ENCODE data around the gene YIPF5. TPM values are rescaled to one million over a fixed set of nuclear protein-coding genes. Genes with fewer than 3 reads are reported as not detected.

The YIPF5 gene
- total RNA-seq, 2 experiments from 2014 or later, result 44.6 to 46.2 TPM

GRCh38 chr5:144195448-144195847, 25.0 kb upstream of the YIPF5 start:
- no peak overlapping the region for H3K4me3 Mint-ChIP-seq
- H3K27ac Mint-ChIP-seq, result no peak overlapping the region
- no peaks in the 10 kb centered on the region for H3K9me3 Mint-ChIP-seq
- H3K27me3 Mint-ChIP-seq, result peaks cover 2% of the 10 kb centered on the region
- no peaks in the 10 kb centered on the region for H3K4me1 Mint-ChIP-seq
- no peak for DNase-seq
- CTCF ChIA-PET, result interaction anchor here (1.4 kb wide), 1 partner anchor 16 kb away, joined by 3 read pairs; no protein-coding TSS in a partner anchor
- no peaks in the 10 kb centered on the region for H3K36me3 Mint-ChIP-seq (ENCODE audit: low read depth)
- POLR2A ChIA-PET, result no interaction called here

GRCh38 chr5:144194144-144194543, 23.7 kb upstream of the YIPF5 start:
- H3K27ac Mint-ChIP-seq, result no peak overlapping the region
- no peaks in the 10 kb centered on the region for H3K9me3 Mint-ChIP-seq
- POLR2A ChIA-PET, result no interaction called here

DNA sequence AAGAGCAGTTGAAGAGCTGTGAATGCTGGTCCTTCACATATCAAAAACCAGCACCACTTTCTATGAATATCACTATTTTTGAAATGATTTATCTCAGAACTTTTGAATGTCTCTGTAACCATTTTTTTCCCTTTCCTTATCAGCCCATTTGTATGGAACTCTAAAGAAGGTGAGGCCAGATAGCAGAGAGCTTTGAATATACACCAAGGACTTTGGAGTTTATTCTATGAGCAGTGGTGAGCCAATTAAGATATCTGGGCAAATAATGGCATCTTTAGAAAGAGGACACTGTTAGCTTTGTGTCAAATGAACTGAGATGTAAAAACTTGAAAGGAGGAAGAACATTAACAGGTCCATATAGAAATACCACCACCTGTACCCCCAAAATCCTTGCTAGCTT, 22.2 kb upstream of the YIPF5 start:
- peaks cover 2% of the 10 kb centered on the region for H3K36me3 Mint-ChIP-seq (ENCODE audit: low read depth)
- H3K9me3 Mint-ChIP-seq, result no peaks in the 10 kb centered on the region
- H3K27ac Mint-ChIP-seq, result no peak overlapping the region
- peaks cover 25% of the 10 kb centered on the region for H3K4me1 Mint-ChIP-seq
- POLR2A ChIA-PET, result no interaction called here
- DNase-seq, result no peak
- no peaks in the 10 kb centered on the region for H3K27me3 Mint-ChIP-seq
- CTCF ChIA-PET, result interaction anchor here (1.1 to 1.9 kb wide), 3 partner anchors 11 to 23 kb away, joined by 3 to 4 read pairs (median 4); no protein-coding TSS in a partner anchor
- no peak overlapping the region for H3K4me3 Mint-ChIP-seq

More at GRCh38 chr5:144194144-144194543, 23.7 kb upstream of the YIPF5 start:
- H3K4me1 Mint-ChIP-seq, result peaks cover 10% of the 10 kb centered on the region
- CTCF ChIA-PET, result interaction anchor here (1.5 kb wide), 1 partner anchor 10 kb away, joined by 8 read pairs; no protein-coding TSS in a partner anchor
- no peak for DNase-seq
- H3K36me3 Mint-ChIP-seq (ENCODE audit: low read depth), result peaks cover 2% of the 10 kb centered on the region
- H3K4me3 Mint-ChIP-seq, result no peak overlapping the region
- peaks cover 2% of the 10 kb centered on the region for H3K27me3 Mint-ChIP-seq

DNA sequence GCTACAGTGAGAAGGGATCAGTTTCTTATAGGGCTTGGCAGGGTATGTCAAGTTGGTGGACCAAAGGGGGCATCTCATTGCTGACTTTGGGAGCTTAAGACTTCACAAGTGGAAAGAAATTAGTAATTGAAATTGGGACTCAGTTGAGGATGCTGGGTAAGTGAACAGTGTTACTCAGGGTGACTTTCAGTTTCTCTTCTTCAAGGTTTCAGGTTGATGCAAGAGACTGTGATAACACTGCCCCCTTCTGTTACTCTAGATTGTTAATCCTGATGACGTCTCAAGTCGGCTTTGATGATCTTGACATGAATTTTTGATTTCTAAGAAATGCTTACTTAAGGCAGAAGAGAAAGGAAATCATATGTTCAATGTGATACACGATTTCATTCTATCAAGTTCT, 21.5 kb upstream of the YIPF5 start:
- POLR2A ChIA-PET, result no interaction called here
- no peaks in the 10 kb centered on the region for H3K9me3 Mint-ChIP-seq
- no peak overlapping the region for H3K27ac Mint-ChIP-seq
- peak; percentile 73 for DNase-seq
- CTCF ChIA-PET, result interaction anchor here (0.9 to 1.9 kb wide), 4 partner anchors 11 to 1189 kb away, joined by 3 to 4 read pairs (median 4); no protein-coding TSS in a partner anchor
- H3K27me3 Mint-ChIP-seq, result no peaks in the 10 kb centered on the region
- peaks cover 32% of the 10 kb centered on the region for H3K4me1 Mint-ChIP-seq
- peaks cover 2% of the 10 kb centered on the region for H3K36me3 Mint-ChIP-seq (ENCODE audit: low read depth)
- no peak overlapping the region for H3K4me3 Mint-ChIP-seq

DNA sequence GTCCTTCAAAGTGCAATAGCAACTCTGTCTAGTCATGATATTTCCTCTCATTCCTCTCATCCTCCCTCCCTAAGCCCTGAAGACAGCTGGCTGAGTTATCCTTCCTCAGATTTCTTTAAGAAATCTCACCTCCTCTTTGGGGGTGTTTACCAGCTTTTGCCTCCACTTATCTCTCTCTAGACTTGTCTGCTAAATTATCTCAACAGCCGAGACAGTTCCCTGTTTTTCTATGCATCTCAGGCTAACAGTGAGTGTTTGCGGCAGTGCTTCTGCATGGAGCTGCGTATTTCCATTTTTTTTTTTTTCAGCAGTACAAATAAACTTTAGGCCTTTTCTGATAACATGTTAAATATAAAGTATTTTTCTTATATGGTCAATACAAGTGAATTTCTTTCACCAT, 21.1 kb upstream of the YIPF5 start:
- Mint-ChIP-seq H3K4me1 (peaks cover 36% of the 10 kb centered on the region), H3K9me3 (no peaks in the 10 kb centered on the region), H3K36me3 (ENCODE audit: low read depth) (peaks cover 2% of the 10 kb centered on the region), H3K27ac (no peak overlapping the region), H3K4me3 (no peak overlapping the region), H3K27me3 (no peaks in the 10 kb centered on the region)
- CTCF ChIA-PET, result interaction anchor here (0.6 to 1.9 kb wide), 5 partner anchors 22 to 1200 kb away, joined by 3 to 4 read pairs (median 3); no protein-coding TSS in a partner anchor
- POLR2A ChIA-PET, result no interaction called here
- no peak for DNase-seq

- POLR2A ChIA-PET, result interaction anchor here (0.6 kb wide), 1 partner anchor 236 kb away, joined by 6 read pairs; no protein-coding TSS in a partner anchor
- peaks cover 49% of the 10 kb centered on the region for H3K4me1 Mint-ChIP-seq
- CTCF ChIA-PET, result interaction anchor here (0.8 to 1.2 kb wide), 3 partner anchors 9 to 21 kb away, joined by 3 read pairs; partner anchors contain the start of genes KCTD16 and YIPF5
- H3K36me3 Mint-ChIP-seq (ENCODE audit: low read depth), result peaks cover 2% of the 10 kb centered on the region
- no peaks in the 10 kb centered on the region for H3K27me3 Mint-ChIP-seq
- peak overlapping the region; percentile 89 for H3K27ac Mint-ChIP-seq
- DNase-seq, result peak; percentile 82
- H3K4me3 Mint-ChIP-seq, result peak overlapping the region; percentile 62
- H3K9me3 Mint-ChIP-seq, result no peaks in the 10 kb centered on the region
Measured at GRCh38 chr5:144189800-144190429, 19.5 kb upstream of the YIPF5 start.

DNA sequence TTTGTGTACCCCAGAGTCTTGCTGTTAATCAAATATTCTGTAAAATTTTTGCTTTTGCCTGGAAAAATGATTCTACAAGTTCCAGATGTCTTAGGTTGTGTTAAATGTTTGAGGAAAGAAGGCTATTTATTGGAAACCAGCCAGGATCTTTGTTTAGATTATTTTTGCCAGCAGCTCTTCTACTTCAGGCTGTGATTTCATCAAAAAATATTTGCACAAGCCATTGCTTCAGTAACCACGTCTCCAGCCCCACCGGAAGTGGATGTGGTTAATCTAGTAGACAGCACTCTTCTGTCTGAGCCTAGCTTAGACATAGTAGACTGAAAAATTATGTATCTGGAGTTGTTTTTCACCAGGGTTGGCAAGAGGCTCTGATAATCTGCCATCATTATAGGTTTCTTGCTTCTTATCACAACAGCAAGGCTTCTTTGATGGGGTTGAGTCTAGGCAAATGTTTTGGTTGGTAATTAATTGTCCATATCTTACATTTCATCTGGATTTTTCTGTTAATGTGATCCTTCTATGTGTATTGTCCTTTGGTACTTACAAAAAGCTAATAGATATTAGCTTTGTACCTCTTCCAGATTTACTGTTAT, 17.3 kb upstream of the YIPF5 start:
- CTCF ChIA-PET, result interaction anchor here (0.9 to 1.5 kb wide), 2 partner anchors 12 to 16 kb away, joined by 5 to 6 read pairs; no protein-coding TSS in a partner anchor

DNA sequence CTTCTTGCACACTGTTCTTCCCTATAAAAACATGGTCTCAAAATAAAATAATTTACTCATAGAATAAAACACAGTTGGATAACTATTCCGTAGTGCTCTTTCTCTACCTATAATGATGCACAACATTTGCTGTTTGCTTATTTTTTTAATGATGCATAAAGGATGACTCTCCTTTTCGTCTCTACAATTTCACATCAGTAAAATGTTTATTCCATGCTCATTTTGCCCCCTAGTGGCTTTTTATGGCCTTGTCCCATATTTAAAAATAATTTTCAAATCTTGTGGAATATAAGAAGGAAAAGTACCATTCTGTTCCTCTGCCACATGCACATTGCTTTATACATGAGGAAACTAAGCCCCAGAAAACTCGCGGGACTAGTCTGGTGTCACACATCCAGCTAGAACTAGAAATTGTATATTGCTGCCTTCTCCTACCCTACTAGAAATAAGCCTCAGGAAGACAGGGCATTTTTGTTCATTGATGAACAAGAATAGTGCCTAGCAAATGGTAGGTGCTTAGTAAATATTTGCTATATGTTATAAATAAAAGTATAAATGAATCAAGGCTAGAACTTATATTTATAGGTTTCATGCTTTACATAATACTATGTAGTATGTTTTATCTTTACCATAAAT, 12.9 kb upstream of the YIPF5 start:
- Mint-ChIP-seq H3K4me1 (peaks cover 42% of the 10 kb centered on the region), H3K27ac (no peak overlapping the region), H3K9me3 (peaks cover 5% of the 10 kb centered on the region), H3K36me3 (ENCODE audit: low read depth) (no peaks in the 10 kb centered on the region), H3K4me3 (no peak overlapping the region), H3K27me3 (no peaks in the 10 kb centered on the region)
- ChIA-PET CTCF (no interaction called here), POLR2A (no interaction called here)
- DNase-seq, result no peak

More for the DNA sequence above, 17.3 kb upstream of the YIPF5 start:
- Mint-ChIP-seq H3K4me1 (peaks cover 54% of the 10 kb centered on the region), H3K27ac (peak overlapping the region; percentile 89), H3K36me3 (ENCODE audit: low read depth) (peaks cover 2% of the 10 kb centered on the region), H3K9me3 (no peaks in the 10 kb centered on the region), H3K4me3 (peak overlapping the region; percentile 40), H3K27me3 (no peaks in the 10 kb centered on the region)
- DNase-seq, result peak; percentile 90
- POLR2A ChIA-PET, result interaction anchor here (1.5 kb wide), 1 partner anchor 17 kb away, joined by 6 read pairs; the partner anchor contains the start of genes KCTD16 and YIPF5

GRCh38 chr5:144179226-144179625, 8.8 kb upstream of the YIPF5 start:
- Mint-ChIP-seq H3K4me3 (no peak overlapping the region), H3K9me3 (peaks cover 5% of the 10 kb centered on the region), H3K4me1 (peaks cover 14% of the 10 kb centered on the region), H3K27me3 (peaks cover 2% of the 10 kb centered on the region), H3K27ac (no peak overlapping the region), H3K36me3 (ENCODE audit: low read depth) (no peaks in the 10 kb centered on the region)
- POLR2A ChIA-PET, result interaction anchor here (0.6 kb wide), 1 partner anchor 28 kb away, joined by 6 read pairs; no protein-coding TSS in a partner anchor
- CTCF ChIA-PET, result no interaction called here
- no peak for DNase-seq

- POLR2A ChIA-PET, result no interaction called here
- Mint-ChIP-seq H3K4me3 (no peak overlapping the region), H3K4me1 (peaks cover 9% of the 10 kb centered on the region), H3K36me3 (ENCODE audit: low read depth) (no peaks in the 10 kb centered on the region), H3K27me3 (peaks cover 5% of the 10 kb centered on the region), H3K27ac (no peak overlapping the region), H3K9me3 (peaks cover 5% of the 10 kb centered on the region)
- CTCF ChIA-PET, result no interaction called here
- DNase-seq, result no peak
Measured at GRCh38 chr5:144177548-144177947, 7.1 kb upstream of the YIPF5 start.

DNA sequence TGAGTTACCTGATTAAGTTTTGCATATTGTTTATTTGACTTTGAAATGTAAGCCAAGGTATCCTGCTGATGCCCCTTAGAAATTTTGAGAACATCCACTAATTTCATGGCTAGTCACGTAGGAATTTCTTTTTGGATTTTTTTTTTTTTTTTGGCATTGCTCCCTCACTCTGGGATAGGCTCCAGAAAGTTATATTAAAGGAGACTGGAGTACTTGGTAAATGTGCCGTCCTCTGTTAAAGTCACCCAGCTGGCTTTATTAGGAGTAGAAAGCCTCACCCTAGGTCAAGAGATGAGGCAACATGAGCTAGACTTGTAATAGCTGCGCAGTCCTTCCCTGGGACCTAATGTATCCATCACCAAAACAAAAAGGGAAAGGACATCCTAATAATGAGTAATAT, 3.3 kb upstream of the YIPF5 start:
- Mint-ChIP-seq H3K9me3 (no peaks in the 10 kb centered on the region), H3K36me3 (ENCODE audit: low read depth) (peaks cover 4% of the 10 kb centered on the region), H3K27ac (no peak overlapping the region), H3K4me1 (peaks cover 27% of the 10 kb centered on the region), H3K27me3 (peaks cover 5% of the 10 kb centered on the region), H3K4me3 (no peak overlapping the region)
- ChIA-PET CTCF (interaction anchor here (0.7 to 1.3 kb wide), 4 partner anchors 12 to 1295 kb away, joined by 3 to 4 read pairs (median 3); no protein-coding TSS in a partner anchor), POLR2A (no interaction called here)
- DNase-seq, result no peak

- Mint-ChIP-seq H3K9me3 (no peaks in the 10 kb centered on the region), H3K36me3 (ENCODE audit: low read depth) (peaks cover 25% of the 10 kb centered on the region), H3K4me1 (peaks cover 42% of the 10 kb centered on the region), H3K27ac (peak overlapping the region; percentile 89), H3K4me3 (peak overlapping the region; percentile 83), H3K27me3 (peaks cover 5% of the 10 kb centered on the region)
- no peak for DNase-seq
- CTCF ChIA-PET, result interaction anchor here (0.5 to 1.5 kb wide), 4 partner anchors 11 to 277 kb away, joined by 3 to 4 read pairs (median 3); no protein-coding TSS in a partner anchor
- POLR2A ChIA-PET, result interaction anchor here (0.5 to 1.8 kb wide), 2 partner anchors 18 to 897 kb away, joined by 6 read pairs; no protein-coding TSS in a partner anchor
Measured at GRCh38 chr5:144169904-144170275, 569 bp downstream of the YIPF5 start.

DNA sequence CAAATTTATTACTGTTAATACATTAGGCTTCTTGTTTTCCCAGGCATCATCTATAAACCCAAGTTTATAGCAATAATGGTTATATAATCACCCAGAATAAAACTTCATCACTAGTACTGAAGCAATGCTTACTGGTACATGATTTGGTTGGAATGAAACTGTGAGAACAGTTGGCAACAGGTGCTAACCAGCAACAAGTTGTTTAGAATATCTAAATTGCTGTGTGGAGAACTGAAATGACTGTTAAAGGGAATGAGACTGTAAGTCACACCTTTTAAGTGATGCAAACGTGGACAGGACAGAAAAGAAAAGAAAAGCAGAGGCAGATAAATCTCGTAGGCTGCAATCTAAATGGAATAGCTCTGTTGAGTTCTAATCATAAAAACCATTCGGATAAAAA, 2.5 kb downstream of the YIPF5 start:
- ChIA-PET CTCF (no interaction called here), POLR2A (no interaction called here)
- Mint-ChIP-seq H3K27me3 (no peaks in the 10 kb centered on the region), H3K9me3 (no peaks in the 10 kb centered on the region), H3K4me1 (peaks cover 42% of the 10 kb centered on the region), H3K27ac (no peak overlapping the region), H3K36me3 (ENCODE audit: low read depth) (peaks cover 30% of the 10 kb centered on the region), H3K4me3 (no peak overlapping the region)
- DNase-seq, result no peak

Measured in activated CD4-positive, alpha-beta T cell treated with anti-CD3 and anti-CD28 coated beads, Interleukin-2, amount 10 ng/mL, durations not matched to agents 7 days and 5 days (primary cell).